ENCODE measurements around the gene ITM2C. TPM values are rescaled to one million over a fixed set of nuclear protein-coding genes. Genes with fewer than 3 reads are reported as not detected.

ITM2C gene
- total RNA-seq, 1 experiment from 2014 or later: 21.9 TPM

DNA sequence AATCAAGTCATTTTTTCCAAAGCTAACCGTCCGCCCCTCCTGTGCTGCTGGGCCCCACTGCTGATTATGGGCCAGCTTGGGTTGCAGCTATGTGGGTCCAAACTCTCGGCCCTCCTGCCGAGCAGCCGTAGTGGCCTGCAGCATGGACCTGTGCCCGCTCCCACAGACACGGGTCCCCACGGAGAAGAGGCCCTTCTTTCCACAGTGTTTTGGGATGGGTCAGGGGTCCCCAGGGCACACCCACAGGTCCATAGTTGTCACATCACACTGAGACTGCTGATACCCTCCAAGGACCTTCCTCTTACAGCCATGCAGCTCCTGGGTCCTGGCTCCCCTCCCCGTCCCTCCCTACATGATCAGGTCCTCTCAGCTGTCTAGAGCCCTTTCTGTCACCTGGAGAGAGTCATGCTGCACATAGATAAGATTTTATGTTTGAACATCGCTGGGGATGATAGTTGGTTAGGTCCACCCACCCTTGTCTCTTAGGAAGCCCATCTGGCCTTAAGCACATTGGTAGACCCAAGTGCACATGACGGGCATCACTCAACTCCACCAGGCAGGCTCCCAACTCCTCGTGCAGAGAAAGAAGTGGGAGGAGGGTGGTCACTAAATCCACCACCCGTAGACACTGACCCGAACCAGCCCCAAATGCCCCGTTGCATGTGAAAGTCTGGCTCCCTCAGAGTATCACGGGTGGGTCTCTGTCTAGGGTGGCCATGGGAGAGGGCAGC, 42.8 kb downstream of the ITM2C start:
- no peak for DNase-seq (ENCODE audit: unreplicated experiment)
- POLR2A ChIA-PET: no interaction called here
- H3K9me3 Mint-ChIP-seq (ENCODE audit: unreplicated experiment): no peaks in the 10 kb centered on the region
- intact Hi-C loops (cut with micrococcal nuclease): loop anchor here (2.0 kb wide), 1 partner anchor 149 kb away; the partner anchor contains the start of gene PSMD1
- H3K27ac Mint-ChIP-seq (ENCODE audit: low read depth, unreplicated experiment): no peak overlapping the region
- H3K4me1 Mint-ChIP-seq (ENCODE audit: insufficient read depth, unreplicated experiment): peaks cover 15% of the 10 kb centered on the region
- no peaks in the 10 kb centered on the region for H3K27me3 Mint-ChIP-seq (ENCODE audit: insufficient read depth, unreplicated experiment)
- no peak overlapping the region for H3K4me3 Mint-ChIP-seq (ENCODE audit: unreplicated experiment)
- CTCF ChIA-PET: interaction anchor here (0.9 to 1.4 kb wide), 2 partner anchors 9 to 83 kb away, joined by 5 to 7 read pairs; no protein-coding TSS in a partner anchor
- no peaks in the 10 kb centered on the region for H3K36me3 Mint-ChIP-seq (ENCODE audit: insufficient read depth, unreplicated experiment)
- TF ChIP-seq, protein P1, sequence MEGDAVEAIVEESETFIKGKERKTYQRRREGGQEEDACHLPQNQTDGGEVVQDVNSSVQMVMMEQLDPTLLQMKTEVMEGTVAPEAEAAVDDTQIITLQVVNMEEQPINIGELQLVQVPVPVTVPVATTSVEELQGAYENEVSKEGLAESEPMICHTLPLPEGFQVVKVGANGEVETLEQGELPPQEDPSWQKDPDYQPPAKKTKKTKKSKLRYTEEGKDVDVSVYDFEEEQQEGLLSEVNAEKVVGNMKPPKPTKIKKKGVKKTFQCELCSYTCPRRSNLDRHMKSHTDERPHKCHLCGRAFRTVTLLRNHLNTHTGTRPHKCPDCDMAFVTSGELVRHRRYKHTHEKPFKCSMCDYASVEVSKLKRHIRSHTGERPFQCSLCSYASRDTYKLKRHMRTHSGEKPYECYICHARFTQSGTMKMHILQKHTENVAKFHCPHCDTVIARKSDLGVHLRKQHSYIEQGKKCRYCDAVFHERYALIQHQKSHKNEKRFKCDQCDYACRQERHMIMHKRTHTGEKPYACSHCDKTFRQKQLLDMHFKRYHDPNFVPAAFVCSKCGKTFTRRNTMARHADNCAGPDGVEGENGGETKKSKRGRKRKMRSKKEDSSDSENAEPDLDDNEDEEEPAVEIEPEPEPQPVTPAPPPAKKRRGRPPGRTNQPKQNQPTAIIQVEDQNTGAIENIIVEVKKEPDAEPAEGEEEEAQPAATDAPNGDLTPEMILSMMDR (IDR thresholded peaks at IDR 0.05; ENCODE audit: unreplicated experiment): no peak
- BruUV-seq (replicated peaks): no TSS peak

DNA sequence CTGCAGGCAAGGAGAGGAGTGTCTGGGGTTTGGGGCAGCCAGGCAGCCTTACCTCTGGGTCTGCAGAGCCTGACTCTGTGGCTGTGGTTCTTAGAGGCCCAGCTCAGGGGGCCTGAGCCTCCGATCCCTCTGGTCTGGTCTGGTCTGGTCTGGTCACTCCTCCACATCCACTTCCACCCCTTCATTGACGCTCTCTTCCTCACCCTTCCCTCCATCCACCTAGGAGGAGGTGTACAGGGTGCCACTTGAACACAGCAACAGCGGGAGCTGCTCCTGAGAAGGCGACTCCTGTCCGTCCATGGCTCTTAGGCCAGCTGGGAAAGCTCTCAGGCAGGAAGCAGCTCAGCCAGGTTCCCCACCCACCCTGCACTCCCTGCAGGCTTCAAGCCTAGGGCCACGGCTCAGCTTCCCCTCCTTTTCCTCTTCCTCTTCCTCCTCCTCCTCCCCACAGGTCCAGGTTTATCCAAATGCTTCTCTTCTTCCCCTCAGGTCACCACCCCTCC, 43.4 kb downstream of the ITM2C start:
- DNase-seq (ENCODE audit: unreplicated experiment): no peak
- Mint-ChIP-seq H3K4me3 (ENCODE audit: unreplicated experiment) (no peak overlapping the region), H3K4me1 (ENCODE audit: insufficient read depth, unreplicated experiment) (peaks cover 15% of the 10 kb centered on the region), H3K36me3 (ENCODE audit: insufficient read depth, unreplicated experiment) (no peaks in the 10 kb centered on the region), H3K27me3 (ENCODE audit: insufficient read depth, unreplicated experiment) (no peaks in the 10 kb centered on the region), H3K27ac (ENCODE audit: low read depth, unreplicated experiment) (no peak overlapping the region), H3K9me3 (ENCODE audit: unreplicated experiment) (no peaks in the 10 kb centered on the region)
- TF ChIP-seq, protein P1 (IDR thresholded peaks at IDR 0.05; ENCODE audit: unreplicated experiment): no peak
- intact Hi-C loops (cut with micrococcal nuclease): loop anchor here (2.0 kb wide), 1 partner anchor 149 kb away; the partner anchor contains the start of gene PSMD1
- no TSS peak for BruUV-seq (replicated peaks)
- CTCF ChIA-PET: interaction anchor here (0.9 to 1.2 kb wide), 2 partner anchors 10 to 80 kb away, joined by 3 to 5 read pairs; no protein-coding TSS in a partner anchor
- POLR2A ChIA-PET: no interaction called here

DNA sequence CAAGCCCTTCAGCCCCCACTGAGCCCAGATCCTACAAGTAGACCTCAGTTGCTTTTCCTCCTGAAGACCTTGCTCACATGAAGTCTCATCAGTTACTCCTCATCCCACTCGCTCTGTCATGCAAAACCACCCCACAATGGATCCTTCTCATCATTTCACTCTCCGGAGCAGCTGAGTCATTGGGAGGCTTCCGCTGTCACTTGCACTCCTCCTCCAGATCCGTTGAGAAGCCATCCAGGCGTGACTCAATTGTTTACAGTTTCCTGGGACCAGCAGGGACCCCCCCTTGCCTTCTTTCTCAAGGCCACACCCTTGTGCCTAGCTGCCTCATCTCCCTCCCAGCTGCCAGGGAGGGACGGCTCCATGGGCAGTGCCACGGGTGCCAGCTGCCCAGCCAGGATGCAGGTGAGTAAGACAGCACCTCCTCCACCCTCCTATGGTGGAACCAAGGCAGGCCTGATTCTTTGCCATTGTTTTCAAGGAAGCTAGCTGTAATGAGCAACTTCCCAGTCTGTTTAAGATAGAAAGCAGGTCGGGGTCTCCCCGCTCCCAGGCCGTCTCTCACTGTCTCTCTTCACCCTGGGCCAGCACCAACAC, 44.0 kb downstream of the ITM2C start:
- Mint-ChIP-seq H3K27ac (ENCODE audit: low read depth, unreplicated experiment) (no peak overlapping the region), H3K27me3 (ENCODE audit: insufficient read depth, unreplicated experiment) (peaks cover 3% of the 10 kb centered on the region), H3K4me1 (ENCODE audit: insufficient read depth, unreplicated experiment) (peaks cover 15% of the 10 kb centered on the region), H3K36me3 (ENCODE audit: insufficient read depth, unreplicated experiment) (no peaks in the 10 kb centered on the region), H3K9me3 (ENCODE audit: unreplicated experiment) (no peaks in the 10 kb centered on the region), H3K4me3 (ENCODE audit: unreplicated experiment) (no peak overlapping the region)
- CTCF ChIA-PET: interaction anchor here (0.9 to 1.2 kb wide), 2 partner anchors 11 to 79 kb away, joined by 3 to 5 read pairs; no protein-coding TSS in a partner anchor
- BruUV-seq (replicated peaks): no TSS peak
- TF ChIP-seq, protein P1 (IDR thresholded peaks at IDR 0.05; ENCODE audit: unreplicated experiment): no peak
- POLR2A ChIA-PET: no interaction called here
- intact Hi-C loops (cut with micrococcal nuclease): loop anchor here (2.0 kb wide), 1 partner anchor 148 kb away; the partner anchor contains the start of gene PSMD1
- peak; percentile 92 for DNase-seq (ENCODE audit: unreplicated experiment)
